Activated CD4-positive, alpha-beta memory T cell treated with anti-CD3 and anti-CD28 coated beads, Interleukin-2, amount 10 ng/mL, durations not matched to agents 7 days and 5 days (primary cell): ENCODE results near the gene COL18A1. TPM values are rescaled to one million over a fixed set of nuclear protein-coding genes. Genes with fewer than 3 reads are reported as not detected.

Experiments
- CTCF ChIA-PET: fragments of 350-600 bp; sonication (Branson Sonifier 250); formaldehyde crosslinking; loops from one replicate; lab custom pipeline; 2021; ENCODE audit warnings: antibody characterized with exemption, inconsistent platforms; lab: Charles Lee
- POLR2A ChIA-PET: fragments of 350-600 bp; sonication (Branson Sonifier 250); formaldehyde crosslinking; loops from one replicate; lab custom pipeline; 2021; ENCODE audit warnings: antibody characterized with exemption; lab: Charles Lee
- DNase-seq: peaks from one replicate; pipeline ENCODE4 v3.0.0-alpha.2; 2020
- H3K27ac Mint-ChIP-seq: one replicate; pipeline ENCODE4 v1.8.0; 2021; ENCODE audit warnings: mild to moderate bottlenecking, mixed read lengths
- H3K27me3 Mint-ChIP-seq: one replicate; pipeline ENCODE4 v1.8.0; 2021; ENCODE audit warnings: mixed read lengths
- H3K36me3 Mint-ChIP-seq: one replicate; pipeline ENCODE4 v1.8.0; 2021; ENCODE audit warnings: low read depth, mixed read lengths
- H3K4me1 Mint-ChIP-seq: one replicate; pipeline ENCODE4 v1.8.0; 2021; ENCODE audit warnings: mixed read lengths
- H3K4me3 Mint-ChIP-seq: one replicate; pipeline ENCODE4 v1.8.0; 2021; ENCODE audit warnings: mild to moderate bottlenecking, mixed read lengths
- H3K9me3 Mint-ChIP-seq: one replicate; pipeline ENCODE4 v1.8.0; 2021; ENCODE audit warnings: mixed read lengths
- total RNA-seq, 2 experiments: library from RNA; stranded (reverse); gene quantifications; one replicate each; pipeline ENCODE4 v1.2.3, GENCODE V29; 2021

COL18A1 gene
- total RNA-seq, 2 experiments from 2014 or later, result 2.2 to 3.9 TPM

DNA sequence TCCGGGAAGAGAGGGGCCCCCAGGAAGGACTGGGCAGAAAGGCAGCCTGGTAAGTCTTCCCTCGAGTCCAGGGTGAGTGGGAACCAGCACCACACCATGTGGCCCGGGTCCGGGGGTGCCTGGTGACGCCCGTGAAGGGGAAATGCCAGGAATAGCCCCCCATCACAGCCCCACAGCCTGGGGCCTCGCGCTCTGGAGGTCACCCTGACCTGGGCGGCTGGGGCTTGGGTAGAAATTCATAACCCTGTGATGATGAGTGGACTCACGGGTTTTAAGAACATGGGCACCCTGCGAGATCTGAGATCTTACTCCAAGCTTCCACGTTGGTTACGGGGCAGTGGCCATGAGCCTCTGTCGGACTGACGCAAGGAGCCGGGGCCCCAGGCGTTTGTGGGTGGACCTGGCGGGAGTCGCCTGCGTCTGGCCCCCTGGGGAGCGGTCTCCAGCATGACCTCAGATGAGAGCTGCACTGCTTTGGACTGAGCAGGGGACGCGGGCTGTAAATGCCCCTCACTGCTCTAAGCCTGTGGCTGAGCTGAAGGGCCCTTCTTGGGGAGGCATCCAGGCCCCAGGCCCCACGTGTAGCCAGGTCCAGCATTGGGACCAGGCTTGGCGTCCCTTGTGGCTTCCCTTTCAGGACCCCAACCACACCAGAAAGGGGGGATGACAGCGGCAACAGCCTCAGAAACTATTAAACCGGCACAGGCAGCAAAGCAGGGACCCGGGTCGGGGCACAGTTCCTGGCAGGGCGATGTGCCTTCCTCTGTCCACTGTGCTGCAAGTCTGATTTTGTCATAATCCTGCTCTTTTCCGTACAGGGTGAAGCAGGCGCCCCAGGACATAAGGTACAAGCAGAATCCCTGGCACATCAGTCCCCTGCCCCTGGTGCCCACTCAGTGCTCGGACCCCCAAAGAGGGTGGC, 77.3 kb downstream of the COL18A1 start:
- H3K4me1 Mint-ChIP-seq, result peaks cover 30% of the 10 kb centered on the region
- peak overlapping the region; percentile 41 for H3K4me3 Mint-ChIP-seq
- no peaks in the 10 kb centered on the region for H3K36me3 Mint-ChIP-seq
- ChIA-PET CTCF (interaction anchor here (0.9 to 1.1 kb wide), 2 partner anchors 12 to 24 kb away, joined by 3 to 4 read pairs; no protein-coding TSS in a partner anchor), POLR2A (interaction anchor here (1.3 to 1.5 kb wide), 3 partner anchors 10 to 69 kb away, joined by 3 to 6 read pairs (median 4); no protein-coding TSS in a partner anchor)
- H3K9me3 Mint-ChIP-seq, result peaks cover 7% of the 10 kb centered on the region
- no peaks in the 10 kb centered on the region for H3K27me3 Mint-ChIP-seq
- DNase-seq, result no peak
- H3K27ac Mint-ChIP-seq, result peak overlapping the region; percentile 82

DNA sequence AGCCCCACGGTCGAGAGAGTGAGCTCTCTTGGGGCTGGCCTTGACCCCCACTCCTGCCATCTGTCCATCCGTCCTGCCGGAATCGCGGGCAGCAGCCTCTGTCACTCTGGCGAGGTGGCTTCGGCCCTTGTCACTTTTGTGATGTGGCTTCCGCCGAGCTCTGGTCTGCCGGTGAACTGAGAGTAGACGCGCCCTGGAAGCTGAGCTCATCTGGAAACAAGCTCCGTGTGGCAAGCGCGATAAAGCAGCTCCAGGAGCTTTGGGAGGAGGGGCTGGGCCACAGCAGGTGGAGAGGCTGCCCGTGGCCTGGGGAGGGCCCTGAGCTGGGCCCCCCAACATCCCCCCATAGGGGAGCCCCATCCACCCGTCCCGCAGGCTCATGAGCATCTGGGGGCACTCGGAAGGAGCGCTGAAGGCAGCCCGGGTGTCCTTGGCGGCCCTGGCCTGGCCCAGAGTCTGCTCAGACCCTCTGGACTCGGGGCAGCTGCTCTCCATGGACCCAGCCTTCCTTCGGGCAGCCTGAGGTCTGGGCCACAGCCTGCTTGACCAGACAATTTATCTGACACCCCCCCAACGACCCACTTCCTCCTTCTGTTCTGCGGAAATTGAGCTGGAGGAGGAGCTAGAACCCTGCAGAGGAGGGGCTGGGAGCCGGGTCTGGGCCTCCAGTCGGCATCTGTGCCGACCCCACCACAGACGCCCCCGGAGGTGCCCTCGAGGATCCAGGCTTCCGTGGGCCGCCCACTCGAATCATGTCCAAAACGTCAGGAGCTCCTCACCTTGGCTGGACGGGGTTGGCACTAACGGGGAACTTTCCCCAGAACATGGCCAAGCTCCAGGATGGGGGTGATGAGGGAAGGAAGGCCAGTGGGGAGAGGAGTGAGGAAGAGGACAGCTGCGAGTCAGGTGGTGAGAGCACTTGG, 78.2 kb downstream of the COL18A1 start:
- peak; percentile 60 for DNase-seq
- POLR2A ChIA-PET, result interaction anchor here (1.3 to 1.5 kb wide), 3 partner anchors 9 to 68 kb away, joined by 3 to 6 read pairs (median 4); no protein-coding TSS in a partner anchor
- H3K4me3 Mint-ChIP-seq, result peak overlapping the region; percentile 41
- H3K36me3 Mint-ChIP-seq, result no peaks in the 10 kb centered on the region
- CTCF ChIA-PET, result interaction anchor here (0.9 to 1.1 kb wide), 4 partner anchors 13 to 195 kb away, joined by 3 to 4 read pairs (median 3); partner anchors contain the start of gene POFUT2
- peaks cover 7% of the 10 kb centered on the region for H3K9me3 Mint-ChIP-seq
- peak overlapping the region; percentile 82 for H3K27ac Mint-ChIP-seq
- H3K27me3 Mint-ChIP-seq, result no peaks in the 10 kb centered on the region
- H3K4me1 Mint-ChIP-seq, result peaks cover 26% of the 10 kb centered on the region

DNA sequence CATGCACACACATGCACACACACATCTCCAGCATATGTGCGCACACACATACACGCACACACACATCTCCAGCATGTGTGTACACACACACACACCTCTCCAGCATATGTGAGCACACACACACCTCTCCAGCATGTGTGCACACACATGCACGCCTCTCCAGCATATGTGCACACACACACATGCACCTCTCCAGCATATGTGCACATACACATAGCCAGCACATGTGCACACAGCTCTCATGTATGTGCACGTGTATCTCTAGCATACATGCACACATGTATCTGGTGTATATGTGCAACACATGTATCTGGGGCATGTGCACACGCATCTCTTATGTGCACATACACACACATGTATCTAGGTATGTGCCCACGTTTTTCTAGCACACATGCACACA, 79.4 kb downstream of the COL18A1 start:
- CTCF ChIA-PET, result no interaction called here
- Mint-ChIP-seq H3K9me3 (peaks cover 7% of the 10 kb centered on the region), H3K4me1 (peaks cover 14% of the 10 kb centered on the region), H3K27ac (peak overlapping the region; percentile 42), H3K4me3 (no peak overlapping the region), H3K36me3 (no peaks in the 10 kb centered on the region), H3K27me3 (no peaks in the 10 kb centered on the region)
- POLR2A ChIA-PET, result no interaction called here
- DNase-seq, result no peak

DNA sequence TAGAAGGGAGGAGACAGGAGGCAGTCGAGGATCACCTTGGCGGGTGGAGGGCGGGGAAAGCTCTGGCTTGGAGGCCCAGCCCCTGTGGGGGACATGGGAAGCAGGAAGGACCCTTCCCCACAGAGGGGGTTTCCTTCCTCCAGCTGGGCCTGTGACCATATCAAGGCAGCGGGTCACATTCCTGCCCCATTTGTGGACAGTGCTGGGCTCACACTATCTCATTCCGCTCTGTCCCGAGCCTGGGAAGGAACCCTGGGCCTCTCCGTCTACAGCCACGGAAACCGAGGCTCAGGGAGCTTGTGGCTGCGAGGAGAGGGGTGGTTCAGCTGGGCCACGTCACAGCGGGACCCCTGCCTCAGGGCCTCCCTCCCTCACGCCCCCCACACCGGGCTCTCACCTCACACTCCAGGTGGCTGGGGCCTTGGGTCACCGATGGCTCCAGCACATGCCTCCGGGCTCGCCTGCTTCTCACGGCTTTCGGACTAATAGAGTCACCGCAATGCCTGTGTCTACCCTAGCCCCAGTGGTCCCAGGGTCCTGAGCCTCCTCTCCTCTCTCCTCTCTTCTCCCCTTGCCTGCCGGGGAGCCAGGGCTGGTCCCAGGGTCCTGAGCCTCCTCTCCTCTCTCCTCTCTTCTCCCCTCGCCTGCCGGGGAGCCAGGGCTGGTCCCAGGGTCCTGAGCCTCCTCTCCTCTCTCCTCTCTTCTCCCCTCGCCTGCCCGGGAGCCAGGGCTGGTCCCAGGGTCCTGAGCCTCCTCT, 80.9 kb downstream of the COL18A1 start:
- Mint-ChIP-seq H3K27me3 (no peaks in the 10 kb centered on the region), H3K27ac (no peak overlapping the region), H3K4me1 (peaks cover 12% of the 10 kb centered on the region), H3K9me3 (peaks cover 7% of the 10 kb centered on the region), H3K4me3 (no peak overlapping the region), H3K36me3 (no peaks in the 10 kb centered on the region)
- DNase-seq, result no peak
- ChIA-PET CTCF (no interaction called here), POLR2A (no interaction called here)

DNA sequence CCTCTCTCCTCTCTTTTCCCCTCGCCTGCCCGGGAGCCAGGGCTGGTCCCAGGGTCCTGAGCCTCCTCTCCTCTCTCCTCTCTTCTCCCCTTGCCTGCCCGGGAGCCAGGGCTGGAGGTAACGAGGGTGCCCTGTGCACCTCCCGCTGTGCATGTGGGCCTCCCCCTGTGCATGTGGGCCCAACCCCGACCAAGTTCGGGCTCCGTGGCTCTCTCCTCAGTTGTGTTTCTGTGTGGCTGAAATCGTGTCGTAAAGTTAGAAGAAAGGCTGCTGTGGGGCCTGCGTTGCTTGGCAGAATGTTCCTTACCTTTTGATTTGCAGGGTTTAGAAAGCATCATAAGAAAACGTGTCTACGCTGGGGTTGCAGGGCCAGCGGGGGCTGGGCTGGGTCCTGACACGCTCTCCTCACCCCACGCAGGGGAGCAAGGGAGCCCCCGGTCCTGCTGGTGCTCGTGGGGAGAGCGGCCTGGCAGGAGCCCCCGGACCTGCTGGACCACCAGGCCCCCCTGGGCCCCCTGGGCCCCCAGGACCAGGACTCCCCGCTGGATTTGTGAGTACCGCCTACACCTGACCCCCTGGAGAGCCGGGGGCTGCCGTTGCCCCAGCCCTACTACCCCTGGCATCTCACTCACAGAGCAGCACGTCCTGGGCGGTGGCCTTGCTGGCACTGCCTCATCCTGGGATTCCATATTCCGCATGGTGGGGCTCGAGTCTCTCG, 81.6 kb downstream of the COL18A1 start:
- no peak for DNase-seq
- ChIA-PET POLR2A (no interaction called here), CTCF (no interaction called here)
- Mint-ChIP-seq H3K27ac (no peak overlapping the region), H3K36me3 (no peaks in the 10 kb centered on the region), H3K9me3 (peaks cover 7% of the 10 kb centered on the region), H3K27me3 (no peaks in the 10 kb centered on the region), H3K4me1 (peaks cover 12% of the 10 kb centered on the region), H3K4me3 (no peak overlapping the region)

DNA sequence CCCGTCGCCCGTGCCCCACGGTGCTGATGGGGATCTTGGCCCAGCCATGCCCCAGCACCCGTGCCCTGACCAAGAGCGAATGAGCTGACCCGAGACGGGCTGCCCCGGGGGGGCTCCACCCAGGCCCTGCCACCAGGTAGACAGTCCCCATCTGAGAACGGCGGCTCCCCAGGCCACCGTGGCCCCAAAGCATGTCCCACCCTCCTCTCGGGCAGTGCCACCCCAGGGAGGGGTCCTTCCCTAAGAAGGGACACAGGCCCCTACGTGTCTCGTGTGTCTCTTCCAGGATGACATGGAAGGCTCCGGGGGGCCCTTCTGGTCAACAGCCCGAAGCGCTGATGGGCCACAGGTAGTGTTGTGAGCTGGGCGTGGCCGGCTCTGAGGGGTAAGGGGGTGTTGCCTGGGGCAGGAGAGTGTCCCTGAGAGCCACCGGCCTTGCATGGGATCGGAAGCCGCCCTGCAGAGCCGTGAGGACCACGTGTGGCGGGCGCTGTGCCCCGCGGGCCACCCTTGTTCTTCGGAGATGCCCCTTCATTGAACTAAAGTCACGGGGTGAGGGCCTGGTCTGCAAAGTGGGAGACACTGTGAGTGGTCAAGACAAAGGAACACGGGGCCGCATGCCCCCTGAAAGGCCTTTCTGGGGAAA, 82.3 kb downstream of the COL18A1 start:
- no peak for DNase-seq
- POLR2A ChIA-PET, result no interaction called here
- H3K9me3 Mint-ChIP-seq, result peaks cover 7% of the 10 kb centered on the region
- no peaks in the 10 kb centered on the region for H3K36me3 Mint-ChIP-seq
- H3K27ac Mint-ChIP-seq, result no peak overlapping the region
- peaks cover 12% of the 10 kb centered on the region for H3K4me1 Mint-ChIP-seq
- H3K4me3 Mint-ChIP-seq, result no peak overlapping the region
- CTCF ChIA-PET, result no interaction called here
- no peaks in the 10 kb centered on the region for H3K27me3 Mint-ChIP-seq

DNA sequence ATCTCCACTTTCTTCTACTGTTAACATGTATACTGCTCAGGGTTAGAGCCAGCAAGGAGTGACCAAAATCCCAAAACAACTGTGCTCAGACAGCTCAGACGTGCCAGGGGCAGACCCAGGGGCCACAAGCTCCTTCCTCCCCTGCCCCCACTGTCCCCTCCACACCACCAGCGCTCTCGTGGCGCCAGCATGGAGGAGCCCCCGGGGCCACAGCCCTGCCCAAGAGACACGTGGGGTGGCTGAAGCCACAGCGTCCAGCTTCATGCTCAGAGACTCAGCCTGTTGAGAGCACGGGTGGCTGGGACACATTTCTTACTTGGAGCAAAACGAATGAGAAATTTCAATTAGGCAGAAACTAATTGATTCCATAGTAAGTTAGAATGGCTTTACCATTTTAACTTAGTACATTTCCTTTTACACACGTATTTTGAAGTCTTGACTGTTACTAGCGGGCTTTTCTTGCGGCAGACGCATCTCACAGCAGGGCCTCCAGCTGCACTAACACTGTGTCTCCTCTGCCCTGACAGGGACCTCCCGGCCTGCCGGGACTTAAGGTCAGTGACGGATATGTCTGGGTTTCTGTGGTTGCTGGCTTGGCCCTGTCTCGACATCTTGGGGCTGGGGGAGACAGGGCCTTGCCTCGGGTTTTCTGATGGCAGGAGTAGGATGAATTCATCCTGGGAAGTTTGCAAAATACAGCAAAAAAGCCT, 83.1 kb downstream of the COL18A1 start:
- no peaks in the 10 kb centered on the region for H3K27me3 Mint-ChIP-seq
- ChIA-PET CTCF (no interaction called here), POLR2A (no interaction called here)
- DNase-seq, result no peak
- no peak overlapping the region for H3K27ac Mint-ChIP-seq
- no peaks in the 10 kb centered on the region for H3K36me3 Mint-ChIP-seq
- H3K9me3 Mint-ChIP-seq, result peaks cover 7% of the 10 kb centered on the region
- H3K4me3 Mint-ChIP-seq, result no peak overlapping the region
- H3K4me1 Mint-ChIP-seq, result peaks cover 8% of the 10 kb centered on the region

DNA sequence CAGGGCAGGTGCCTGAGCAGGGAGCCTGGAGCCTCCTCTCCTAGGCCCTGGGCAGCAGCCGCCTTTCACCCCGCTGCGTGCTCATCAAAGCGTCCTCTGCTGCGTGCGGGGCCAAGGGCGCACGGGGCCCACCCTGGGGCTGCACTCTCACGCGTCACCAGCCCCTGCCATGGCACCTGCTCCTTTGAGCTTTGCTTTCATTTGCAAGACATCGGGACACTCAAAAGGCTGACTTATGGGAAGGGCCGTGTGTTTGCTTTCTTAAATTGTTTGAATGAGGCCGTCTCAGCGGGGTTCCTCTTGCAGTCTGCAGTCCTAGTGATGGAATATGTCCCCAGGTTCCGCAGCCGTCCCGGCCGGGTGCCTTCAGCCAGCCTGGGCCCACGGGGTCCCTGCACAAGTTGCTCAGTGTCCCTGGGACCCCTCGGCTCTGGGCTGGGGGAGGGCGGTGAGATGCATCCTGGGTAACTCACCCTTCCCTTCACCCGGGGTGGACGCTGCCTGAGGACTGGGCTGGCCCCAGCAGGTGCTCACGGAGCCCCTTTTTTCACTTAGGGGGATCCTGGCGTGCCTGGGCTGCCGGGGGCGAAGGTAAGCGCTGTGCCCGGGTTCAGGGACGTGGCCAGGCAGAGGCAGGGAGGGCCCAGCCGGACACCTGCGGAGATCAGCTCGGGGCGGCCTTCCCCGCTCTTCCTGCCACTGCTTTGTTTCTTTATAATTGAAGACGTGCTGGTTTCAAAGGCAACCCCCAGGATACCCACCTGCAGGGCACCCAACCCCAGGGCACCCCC, 84.2 kb downstream of the COL18A1 start:
- no peaks in the 10 kb centered on the region for H3K36me3 Mint-ChIP-seq
- peaks cover 5% of the 10 kb centered on the region for H3K9me3 Mint-ChIP-seq
- CTCF ChIA-PET, result no interaction called here
- H3K27ac Mint-ChIP-seq, result no peak overlapping the region
- no peaks in the 10 kb centered on the region for H3K27me3 Mint-ChIP-seq
- H3K4me1 Mint-ChIP-seq, result peaks cover 2% of the 10 kb centered on the region
- POLR2A ChIA-PET, result no interaction called here
- no peak for DNase-seq
- no peak overlapping the region for H3K4me3 Mint-ChIP-seq

DNA sequence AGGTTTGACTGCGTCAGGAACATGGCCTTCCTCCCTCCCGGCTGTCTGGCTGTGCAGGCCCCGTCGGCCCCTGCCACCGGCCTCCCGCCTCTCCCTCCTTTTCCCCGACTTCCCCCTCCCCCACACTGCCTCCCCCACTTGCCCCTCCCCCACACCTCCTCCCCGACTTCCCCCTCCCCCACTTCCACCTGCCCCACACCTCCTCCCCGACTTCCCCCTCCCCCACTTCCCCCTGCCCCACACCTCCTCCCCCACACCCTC, 84.7 kb downstream of the COL18A1 start:
- Mint-ChIP-seq H3K4me3 (no peak overlapping the region), H3K27me3 (no peaks in the 10 kb centered on the region), H3K36me3 (no peaks in the 10 kb centered on the region), H3K9me3 (no peaks in the 10 kb centered on the region), H3K4me1 (no peaks in the 10 kb centered on the region), H3K27ac (no peak overlapping the region)
- CTCF ChIA-PET, result no interaction called here
- DNase-seq, result no peak
- POLR2A ChIA-PET, result no interaction called here

DNA sequence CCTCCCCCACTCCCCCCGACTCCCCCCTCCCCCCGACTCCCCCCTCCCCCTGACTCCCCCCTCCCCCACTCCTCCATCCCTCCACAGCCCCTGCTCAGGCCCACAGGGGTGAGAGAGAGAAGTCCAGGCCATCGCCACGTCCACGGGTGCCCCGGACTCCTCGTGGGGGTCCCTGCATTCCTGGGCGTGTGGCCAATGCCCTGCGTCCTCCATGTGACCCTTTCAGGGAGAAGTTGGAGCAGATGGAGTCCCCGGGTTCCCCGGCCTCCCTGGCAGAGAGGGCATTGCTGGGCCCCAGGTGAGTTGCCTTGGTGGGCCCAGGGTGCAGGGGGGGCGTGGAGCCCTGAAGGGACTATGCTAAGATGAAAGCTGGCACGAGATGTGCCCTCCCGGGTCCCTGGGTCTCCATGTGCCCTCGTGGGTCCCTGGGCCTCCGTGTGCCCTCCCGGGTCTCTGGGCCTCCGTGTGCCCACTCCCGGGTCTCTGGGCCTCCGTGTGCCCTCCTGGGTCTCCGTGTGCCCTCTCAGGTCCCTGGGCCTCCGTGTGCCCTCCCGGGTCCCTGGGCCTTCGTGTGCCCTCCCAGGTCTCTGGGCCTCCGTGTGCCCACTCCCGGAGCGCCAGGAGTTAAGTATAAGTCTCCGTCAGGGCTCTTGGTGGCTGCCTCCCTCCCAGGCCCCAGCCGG, 85.2 kb downstream of the COL18A1 start:
- Mint-ChIP-seq H3K4me1 (no peaks in the 10 kb centered on the region), H3K27me3 (no peaks in the 10 kb centered on the region), H3K4me3 (no peak overlapping the region), H3K36me3 (no peaks in the 10 kb centered on the region), H3K27ac (no peak overlapping the region), H3K9me3 (no peaks in the 10 kb centered on the region)
- POLR2A ChIA-PET, result no interaction called here
- DNase-seq, result no peak
- CTCF ChIA-PET, result no interaction called here
